NCI-H2029 (cell line): ENCODE results near the gene BBS12.

Source experiments
- DNase-seq: peaks from one replicate; lab custom pipeline; 2025; lab: John Stamatoyannopoulos, UW

Gene BBS12

DNA sequence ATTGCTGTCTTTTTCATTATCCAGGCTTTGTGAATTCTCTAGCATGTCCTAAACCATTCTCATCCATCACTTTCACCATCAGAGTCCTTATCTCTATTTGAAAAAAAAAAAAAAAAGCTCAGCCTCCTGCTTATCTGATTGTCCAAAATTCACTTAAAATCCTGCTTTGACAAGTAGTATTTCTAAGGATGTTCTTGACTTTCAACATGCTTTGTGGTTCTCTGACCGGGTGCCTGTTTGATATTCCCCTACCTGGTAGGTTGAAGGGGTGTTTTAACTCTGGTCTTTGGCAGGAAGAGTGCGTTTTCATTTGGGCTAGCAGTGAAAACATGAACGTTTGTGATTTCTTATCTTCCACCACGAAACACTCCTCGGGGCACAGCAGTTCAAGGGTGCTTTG, 17.3 kb upstream of the BBS12 start:
- no peak for DNase-seq

DNA sequence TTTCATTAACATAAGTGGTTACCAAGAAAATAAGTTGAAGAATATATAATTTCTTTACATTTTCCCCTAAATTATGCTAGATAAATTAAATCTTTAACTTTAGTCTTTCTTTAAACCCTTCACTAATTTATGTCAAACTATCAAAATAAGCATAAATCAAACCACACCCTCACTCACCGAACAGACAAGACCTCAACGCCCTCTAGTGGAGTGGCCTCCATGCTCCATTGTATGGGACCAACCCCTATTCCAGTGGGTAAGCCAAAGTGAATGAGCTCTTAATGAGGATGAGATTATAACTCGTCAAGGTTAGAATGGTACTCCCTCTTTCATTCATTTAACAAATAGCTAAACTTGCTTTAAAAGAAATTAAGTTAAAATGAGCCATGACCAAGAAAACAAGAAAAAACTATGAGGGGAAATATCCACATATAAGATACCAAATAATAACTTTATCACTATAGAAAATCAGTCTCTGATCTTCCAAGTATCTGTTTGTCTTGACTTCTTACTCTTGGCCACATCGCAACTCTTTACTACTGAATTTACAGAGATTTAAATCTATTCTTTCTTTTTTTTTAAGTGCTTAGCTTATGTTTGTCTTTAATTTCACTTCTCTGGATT, 15.6 kb upstream of the BBS12 start:
- DNase-seq = no peak

DNA sequence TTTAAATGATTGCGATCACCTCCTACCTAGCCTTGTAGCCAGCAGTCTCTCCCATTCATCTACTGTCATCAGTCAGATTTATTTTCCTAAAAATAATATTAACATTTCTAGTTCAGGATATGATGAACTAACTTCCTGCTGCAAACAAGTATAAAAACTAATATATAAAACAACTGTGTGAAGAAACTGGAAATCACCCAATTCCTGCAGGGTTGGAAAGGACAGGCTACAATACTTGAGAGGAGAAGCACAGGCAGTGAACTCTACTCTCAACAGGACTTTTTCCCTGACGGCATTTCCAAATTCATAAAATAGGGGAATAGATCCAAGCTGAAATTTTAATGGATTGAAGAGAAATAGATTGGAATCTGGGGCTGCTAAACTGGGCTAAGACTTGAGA, 14.2 kb upstream of the BBS12 start:
- no peak for DNase-seq

DNA sequence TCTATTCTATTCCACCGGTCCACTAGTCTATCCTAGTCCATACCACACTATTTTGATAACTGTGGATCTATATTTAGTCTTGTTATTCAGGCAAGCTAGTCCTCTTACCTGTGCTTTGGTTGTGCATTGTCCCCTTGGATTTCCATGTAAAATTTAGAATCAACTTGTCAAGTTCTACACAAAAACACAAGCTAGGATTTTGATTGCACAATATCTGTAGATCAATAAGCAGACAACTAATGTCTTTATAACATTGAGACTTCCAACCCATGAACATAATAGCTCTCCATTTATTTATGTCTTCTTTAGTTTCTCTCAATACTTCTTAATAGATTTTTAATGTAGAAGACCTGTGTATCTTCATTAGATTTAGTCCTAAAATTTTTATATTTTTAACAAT, 10.2 kb upstream of the BBS12 start:
- DNase-seq = no peak

DNA sequence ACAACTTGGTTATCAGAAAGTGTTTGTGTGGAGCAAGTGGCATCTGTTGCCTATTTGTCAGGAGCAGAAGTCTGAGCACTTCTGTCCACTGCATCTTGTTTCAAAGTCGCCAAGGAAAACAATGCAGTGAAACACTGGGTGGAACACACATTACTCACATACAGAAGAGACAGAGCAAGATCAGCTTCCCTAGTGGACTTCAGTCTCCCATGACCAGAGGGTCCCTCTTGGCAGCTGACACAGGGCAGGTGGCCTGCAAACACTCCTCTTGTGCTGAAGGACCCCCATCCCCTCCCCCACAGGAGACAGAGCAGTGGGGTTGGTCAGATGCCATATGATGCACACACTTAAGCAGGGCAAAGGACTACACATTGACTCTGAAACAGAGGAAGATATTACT, 3.6 kb upstream of the BBS12 start:
- DNase-seq = no peak

DNA sequence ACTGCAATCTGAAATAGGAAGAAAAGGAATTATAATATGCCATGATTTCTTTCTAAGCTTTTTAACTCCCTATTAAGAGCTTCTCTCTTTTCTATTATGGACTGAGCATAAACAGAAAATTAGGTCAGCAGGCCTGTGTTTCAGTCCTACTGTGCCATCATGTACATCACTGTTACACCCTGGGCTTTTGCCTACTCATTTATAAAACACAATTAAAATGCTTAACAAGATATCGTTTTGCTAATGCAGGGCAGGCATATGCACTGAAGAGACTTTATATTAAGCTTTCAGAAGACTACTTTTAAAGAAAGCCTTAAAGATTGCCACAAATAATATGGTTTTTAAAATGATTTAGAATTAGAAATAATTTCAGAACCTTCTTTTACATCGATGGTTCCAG, 828 bp upstream of the BBS12 start:
- DNase-seq = no peak

DNA sequence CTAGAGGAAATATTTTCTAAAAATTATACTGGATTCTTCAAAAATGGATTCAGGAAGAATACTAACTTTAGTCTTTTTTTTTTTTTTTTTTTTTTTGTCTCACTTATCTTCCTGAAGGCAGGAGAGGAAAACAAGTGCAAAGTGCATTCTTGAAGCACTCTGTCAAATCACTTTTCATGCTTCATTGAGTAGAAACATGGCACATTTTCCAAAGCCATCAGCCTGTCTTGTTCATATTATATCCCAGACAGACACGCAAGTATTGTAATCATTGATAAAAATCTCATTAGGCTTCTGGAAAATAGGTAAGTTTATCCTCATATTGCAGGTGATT, 1.2 kb downstream of the BBS12 start:
- DNase-seq = no peak

DNA sequence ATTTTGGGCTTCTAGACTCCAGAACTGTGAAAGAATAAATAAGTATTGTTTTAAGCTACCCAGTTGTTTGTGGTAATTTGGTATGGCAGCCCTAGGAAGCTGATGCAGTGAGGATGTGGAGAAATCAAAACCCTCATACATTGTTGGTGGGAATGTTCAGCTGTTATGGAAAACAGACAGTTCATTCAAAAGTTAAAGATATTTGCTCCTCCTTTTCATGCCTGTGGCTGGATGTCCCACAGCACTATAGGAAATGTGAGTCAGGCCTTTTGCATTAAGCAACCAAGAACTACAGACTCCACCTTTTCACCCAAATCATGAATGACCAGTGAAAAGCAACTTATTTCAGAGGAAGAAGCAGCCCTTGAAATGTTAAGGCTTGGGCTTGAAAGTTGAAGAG, 6.7 kb downstream of the BBS12 start:
- no peak for DNase-seq

DNA sequence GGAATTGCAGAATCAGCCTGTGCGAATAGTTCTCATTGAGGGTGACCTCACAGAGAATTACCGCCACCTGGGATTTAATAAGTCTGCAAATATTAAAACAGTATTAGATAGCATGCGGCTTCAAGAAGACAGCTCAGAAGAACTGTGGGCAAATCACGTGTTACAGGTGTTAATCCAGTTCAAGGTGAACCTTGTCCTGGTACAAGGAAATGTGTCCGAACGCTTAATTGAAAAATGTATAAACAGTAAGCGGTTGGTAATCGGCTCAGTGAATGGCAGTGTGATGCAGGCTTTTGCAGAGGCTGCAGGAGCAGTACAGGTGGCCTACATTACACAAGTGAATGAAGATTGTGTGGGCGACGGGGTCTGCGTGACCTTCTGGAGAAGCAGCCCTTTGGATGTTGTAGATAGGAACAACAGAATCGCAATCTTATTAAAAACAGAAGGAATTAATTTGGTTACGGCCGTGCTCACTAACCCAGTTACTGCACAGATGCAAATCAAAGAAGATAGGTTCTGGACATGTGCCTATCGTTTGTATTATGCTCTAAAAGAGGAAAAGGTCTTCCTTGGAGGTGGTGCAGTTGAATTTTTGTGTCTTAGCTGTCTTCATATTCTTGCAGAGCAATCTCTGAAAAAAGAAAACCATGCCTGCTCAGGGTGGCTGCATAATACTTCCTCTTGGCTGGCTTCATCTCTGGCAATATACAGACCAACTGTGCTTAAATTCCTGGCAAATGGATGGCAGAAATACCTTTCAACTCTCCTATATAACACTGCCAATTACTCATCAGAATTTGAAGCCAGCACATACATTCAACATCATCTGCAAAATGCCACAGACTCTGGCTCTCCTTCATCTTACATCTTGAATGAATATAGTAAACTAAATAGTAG, 10.7 kb downstream of the BBS12 start:
- no peak for DNase-seq

DNA sequence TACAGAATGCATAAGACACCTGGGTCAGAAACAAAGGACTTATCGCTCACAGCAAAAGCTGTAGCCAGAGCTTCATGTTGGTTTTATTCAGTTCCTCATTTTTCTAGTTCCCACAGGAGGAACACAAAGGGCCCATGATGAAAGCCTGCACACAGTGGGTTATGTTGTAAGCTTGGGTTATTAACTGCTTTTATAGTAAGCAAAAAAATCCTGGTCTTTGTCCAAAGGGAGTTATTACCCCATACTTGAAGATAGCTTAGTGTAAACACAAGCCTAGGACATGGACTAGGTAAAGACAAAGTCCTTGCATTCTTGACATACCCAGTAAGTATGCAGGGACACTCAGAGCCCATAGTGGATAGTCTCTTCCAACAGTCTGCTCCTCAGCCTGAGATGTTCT, 11.7 kb downstream of the BBS12 start:
- no peak for DNase-seq

DNA sequence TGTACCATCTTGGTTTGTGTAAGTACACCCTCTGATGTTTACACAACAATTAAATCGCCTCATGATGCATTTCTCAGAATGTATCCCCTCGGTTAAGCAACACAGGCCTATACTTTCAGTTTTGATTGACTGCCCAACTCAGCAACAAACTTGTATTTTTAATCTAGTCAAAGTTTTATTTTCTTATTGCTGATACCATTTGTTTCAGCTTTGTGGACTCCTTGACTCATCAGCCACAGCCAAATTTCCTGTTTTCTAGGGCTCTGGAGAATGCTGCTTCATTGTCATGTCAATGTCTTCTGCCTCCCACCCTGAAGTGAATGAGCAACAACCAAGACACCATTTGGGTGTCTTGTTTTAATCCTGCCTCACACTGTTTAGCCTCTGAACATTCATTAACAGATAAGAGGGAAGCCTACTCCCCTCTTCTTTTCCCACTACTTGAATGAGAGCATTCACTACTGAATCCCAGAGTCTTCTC, 14.0 kb downstream of the BBS12 start:
- no peak for DNase-seq

DNA sequence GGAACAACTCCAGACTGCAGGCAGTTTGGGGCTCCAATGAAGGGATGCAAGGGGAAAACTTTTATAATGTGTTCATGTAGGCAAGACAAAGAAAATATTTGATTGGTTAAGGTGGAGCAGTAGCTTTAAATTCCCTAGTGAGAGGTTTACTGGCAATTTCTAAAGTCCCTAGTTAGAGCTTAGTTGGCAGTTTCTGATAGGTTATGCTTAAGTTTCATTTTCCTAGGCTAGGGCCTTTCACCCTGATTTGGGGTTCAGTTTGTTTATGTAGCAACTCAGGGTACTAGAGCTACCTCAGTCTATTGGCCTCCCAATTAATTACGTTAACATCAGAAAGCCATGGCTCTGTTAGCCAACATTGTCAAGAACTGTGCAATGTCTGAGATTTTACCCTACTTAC, 14.6 kb downstream of the BBS12 start:
- DNase-seq = no peak

DNA sequence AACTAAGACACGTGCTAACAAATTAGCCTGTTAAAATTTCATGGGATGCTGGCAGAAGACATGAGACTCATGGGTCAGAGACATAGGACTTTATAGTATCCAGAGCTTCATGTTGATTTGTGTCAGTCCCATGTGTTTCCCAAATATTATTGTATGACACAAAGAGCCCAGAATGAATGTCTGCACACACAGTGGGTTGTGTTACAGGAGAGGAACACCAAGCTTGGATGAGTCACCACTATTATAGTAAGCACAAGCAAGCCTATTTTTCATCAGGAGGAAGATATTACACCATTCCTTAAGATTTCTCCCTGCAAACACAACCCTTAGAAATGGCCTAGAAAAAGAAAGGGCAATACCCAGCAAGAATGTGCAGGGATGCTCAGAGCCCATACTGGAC, 15.4 kb downstream of the BBS12 start:
- DNase-seq = no peak

DNA sequence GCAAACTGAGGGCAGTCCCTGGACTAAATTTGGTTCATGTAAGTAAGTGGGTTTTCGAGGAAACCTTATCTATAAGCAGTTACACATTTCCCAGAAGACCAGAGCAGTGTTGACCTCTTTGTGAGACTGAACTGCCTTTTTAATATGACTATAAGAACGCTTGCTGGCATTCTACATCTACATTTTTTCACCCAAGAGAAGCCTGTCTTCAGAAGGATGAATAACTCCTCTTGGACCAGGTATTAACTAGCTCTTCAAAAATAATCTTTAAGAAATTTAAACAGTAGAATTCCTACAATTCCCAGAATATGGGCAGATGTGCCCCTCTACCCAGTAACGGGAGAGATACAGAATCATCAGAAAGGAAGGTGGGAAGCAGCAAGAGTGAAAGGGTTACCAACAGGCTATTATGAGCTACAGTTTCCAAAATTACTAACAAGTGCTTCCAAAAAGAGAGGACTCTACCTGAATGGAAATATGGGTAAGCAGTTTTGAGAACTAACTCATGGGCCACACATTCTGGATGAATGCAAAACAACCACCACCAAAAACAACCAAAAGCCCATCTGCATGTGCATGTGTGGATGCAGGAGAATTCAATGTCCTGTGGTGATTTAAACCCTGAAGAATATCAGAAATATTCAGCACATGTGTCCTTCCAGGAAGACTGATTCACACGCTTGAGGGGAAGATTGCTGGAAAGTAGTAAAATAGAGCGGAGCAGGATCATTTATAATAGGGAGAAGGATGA, 17.4 kb downstream of the BBS12 start:
- no peak for DNase-seq

DNA sequence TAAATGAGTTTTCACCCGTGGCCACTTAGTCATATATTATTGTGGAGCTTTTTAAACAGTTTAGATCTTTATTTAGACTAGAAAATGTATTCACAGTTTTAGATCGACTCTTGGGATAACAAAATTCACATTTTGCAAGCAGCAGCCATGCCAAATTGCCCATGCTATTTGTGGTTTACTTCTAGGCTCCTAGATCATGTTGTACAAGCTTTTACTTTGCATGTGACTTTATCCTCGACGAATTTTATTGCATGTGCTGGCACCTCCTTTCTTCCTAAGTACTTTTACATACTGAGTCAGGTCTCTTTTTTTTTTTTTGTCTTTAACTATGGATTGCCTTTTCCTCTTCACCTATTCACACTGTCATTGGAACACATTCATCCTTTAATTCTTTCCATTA, 23.2 kb downstream of the BBS12 start:
- no peak for DNase-seq

DNA sequence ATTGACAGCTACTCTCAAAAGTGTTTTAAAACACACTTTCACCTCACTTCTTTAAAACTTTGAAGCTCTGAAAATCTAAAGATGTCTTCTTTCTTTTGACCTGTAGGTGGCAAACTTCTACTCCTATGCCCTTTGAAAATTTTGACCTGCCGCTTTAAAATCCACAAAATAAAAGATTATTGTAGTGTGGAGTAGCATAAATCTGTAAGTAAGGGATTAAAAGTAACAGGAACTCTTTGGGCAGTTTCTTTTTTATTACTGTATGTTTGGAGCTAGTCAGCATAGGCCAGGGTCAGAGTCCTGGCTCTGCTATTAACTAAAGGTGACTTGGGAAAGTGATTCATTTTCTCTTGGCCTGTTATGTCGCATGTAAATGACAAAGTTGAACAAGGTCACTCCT, 25.5 kb downstream of the BBS12 start:
- no peak for DNase-seq

DNA sequence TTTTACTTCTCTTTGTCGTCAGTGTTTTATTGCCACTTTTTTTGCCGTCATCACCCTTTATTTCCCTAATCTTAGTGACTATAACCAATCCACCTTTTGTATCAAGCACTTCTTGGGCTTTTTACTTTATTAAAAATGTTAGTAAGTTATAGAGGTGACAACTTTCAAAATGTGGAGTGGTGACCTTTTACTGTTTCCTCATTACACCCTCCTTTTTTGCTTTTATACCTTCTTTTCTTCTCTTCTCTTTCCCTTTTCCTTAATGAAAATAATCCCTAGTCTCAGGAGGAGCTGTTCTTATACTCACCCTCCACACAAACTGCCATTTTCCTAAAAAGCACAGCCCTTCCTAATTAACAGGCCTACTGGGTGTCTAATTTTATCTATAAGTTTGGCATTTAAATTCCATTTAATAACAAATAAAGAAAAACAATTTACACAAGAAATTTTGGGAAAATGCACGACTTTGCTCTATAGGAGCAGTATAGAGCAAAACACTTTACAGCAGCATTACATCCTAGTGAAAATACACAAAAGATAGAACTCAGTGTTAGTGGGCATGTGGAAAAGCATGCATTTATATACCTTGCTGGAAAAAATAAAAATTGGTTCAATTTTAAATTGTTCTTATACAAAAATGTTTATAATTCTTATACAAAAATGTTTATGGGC, 27.3 kb downstream of the BBS12 start:
- DNase-seq = no peak

DNA sequence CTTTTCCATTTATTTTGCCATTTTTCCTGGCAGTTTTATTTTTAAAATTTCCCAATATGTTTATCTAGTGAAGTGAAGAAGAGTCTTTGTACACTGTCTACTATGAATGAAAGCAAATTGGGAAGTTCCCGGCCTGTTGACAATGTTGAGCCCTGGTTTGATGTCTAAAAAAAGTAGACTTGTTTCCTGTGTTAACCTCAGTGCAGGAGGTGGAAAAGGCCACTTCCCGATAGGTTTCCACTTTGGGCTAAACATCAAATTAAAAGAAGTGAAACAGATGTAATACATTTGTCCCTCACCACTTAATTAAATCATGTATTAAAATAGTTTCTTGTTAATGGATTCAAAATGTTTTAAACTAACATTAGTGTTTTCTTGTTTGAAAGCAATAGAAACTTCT, 30.0 kb downstream of the BBS12 start:
- DNase-seq = no peak

DNA sequence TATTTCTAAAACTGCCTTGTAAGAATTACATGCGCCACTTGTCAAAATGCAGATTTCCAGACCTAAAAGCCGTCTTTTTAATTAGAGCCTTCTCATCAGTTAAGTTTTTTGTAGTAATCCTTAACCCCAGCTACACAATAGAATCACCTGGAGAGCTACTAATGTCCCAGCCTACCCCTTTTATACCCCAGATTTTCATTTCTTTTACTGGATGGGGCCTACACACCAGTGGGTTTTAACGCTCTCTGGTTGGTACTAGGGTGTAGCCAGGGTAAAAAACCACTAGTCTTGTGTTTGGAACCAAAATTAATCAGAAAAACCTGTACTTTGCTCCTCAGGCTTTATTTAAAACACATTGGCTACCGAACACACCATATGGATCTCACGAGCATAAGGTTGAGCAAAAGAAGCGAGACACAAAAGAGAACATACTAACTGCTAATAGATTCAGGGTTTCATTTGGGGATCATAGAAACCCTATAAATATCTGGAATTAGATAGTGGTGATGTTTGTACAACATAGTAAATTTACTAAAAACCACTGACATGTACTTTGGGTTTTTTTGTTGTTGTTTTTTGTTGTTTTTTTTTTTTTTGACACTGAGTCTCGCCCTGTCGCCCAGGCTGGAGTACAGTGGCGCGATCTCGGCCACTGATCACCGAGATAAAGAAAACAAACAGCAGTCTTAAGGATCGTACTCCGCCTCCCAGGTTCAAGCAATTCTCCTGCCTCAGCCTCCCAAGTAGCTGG, 30.6 kb downstream of the BBS12 start:
- DNase-seq = no peak

DNA sequence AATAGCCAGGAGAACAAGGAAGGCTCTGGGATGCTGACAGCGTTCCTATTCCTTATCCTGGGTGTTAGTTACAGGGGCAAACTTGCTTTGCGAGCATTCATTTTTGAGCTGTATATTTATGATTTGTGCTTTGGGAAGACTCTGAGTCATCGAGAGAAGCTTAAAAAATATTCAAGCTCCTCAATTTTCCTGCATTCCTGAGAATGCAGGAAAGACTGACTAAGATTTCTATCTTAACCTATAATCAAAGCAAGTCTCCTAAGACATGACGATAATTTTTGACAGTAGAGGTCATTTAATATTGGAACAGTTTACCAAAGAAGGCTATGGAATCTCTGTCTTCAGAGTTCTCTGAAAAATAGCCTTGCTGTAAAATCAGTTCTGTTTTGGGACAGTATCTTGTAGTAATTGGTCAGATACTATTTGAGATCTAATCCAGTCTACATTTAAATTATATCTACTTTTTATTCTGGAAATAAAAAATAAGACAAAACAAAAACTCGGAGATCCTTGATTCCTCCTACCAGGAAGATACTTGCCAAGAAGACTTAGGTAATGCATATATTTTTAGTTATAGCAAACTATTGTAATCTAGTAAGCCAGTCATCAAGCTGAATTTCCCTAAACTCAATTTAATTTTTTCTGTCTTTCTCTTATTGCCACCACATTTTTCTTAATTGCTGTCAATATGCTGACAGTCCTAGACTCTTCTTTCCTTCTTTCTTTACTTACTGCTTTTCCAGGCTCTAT, 31.7 kb downstream of the BBS12 start:
- no peak for DNase-seq

DNA sequence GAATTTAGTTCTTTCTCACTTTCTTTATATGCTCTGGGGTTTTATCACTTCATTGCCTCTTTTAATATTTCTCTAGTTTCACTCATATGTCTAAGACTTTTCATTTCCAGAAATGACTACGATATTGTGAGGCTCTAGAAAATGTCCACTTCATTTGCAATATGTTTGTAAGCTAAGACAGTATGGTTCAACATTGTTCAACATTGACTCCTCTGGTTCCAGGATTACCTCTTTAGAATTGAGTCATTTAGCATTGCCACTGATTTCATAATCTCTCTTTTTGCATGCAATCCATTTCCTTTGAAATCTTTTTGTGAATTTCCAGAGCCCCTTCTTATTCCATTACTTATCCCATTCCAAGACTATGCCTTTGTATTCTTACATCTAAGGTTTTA, 32.3 kb downstream of the BBS12 start:
- no peak for DNase-seq
